T-helper 2 cell treated with Interferon-gamma antibody and Interleukin-4, amounts not matched to agents 5 μg/mL and 100 μg/mL, for 36 hours (primary cell): ENCODE data around the gene TRIM2.

Experiments used
- DNase-seq: peaks from one replicate; pipeline ENCODE4 v3.0.0; 2021; ENCODE audit warnings: low spot score
- H3K27ac Mint-ChIP-seq: one replicate; pipeline ENCODE4 v1.8.0; 2021; ENCODE audit warnings: mild to moderate bottlenecking, mixed read lengths
- H3K27me3 Mint-ChIP-seq: one replicate; pipeline ENCODE4 v1.8.0; 2021; ENCODE audit warnings: low read depth, mixed read lengths
- H3K36me3 Mint-ChIP-seq: one replicate; pipeline ENCODE4 v1.8.0; 2021; ENCODE audit warnings: low read depth, mixed read lengths
- H3K4me1 Mint-ChIP-seq: one replicate; pipeline ENCODE4 v1.8.0; 2021; ENCODE audit warnings: low read depth, mixed read lengths
- H3K4me3 Mint-ChIP-seq: one replicate; pipeline ENCODE4 v1.8.0; 2022; ENCODE audit warnings: mild to moderate bottlenecking, moderate library complexity, mixed read lengths
- H3K9me3 Mint-ChIP-seq: one replicate; pipeline ENCODE4 v1.8.0; 2021; ENCODE audit warnings: mixed read lengths

Gene TRIM2

GRCh38 chr4:153274967-153275366, 70.7 kb downstream of the TRIM2 start:
- Mint-ChIP-seq H3K4me3 (no peak overlapping the region), H3K36me3 (no peaks in the 10 kb centered on the region), H3K27me3 (peaks cover 1% of the 10 kb centered on the region), H3K27ac (no peak overlapping the region), H3K9me3 (no peaks in the 10 kb centered on the region), H3K4me1 (peaks cover 3% of the 10 kb centered on the region)
- no peak for DNase-seq

DNA sequence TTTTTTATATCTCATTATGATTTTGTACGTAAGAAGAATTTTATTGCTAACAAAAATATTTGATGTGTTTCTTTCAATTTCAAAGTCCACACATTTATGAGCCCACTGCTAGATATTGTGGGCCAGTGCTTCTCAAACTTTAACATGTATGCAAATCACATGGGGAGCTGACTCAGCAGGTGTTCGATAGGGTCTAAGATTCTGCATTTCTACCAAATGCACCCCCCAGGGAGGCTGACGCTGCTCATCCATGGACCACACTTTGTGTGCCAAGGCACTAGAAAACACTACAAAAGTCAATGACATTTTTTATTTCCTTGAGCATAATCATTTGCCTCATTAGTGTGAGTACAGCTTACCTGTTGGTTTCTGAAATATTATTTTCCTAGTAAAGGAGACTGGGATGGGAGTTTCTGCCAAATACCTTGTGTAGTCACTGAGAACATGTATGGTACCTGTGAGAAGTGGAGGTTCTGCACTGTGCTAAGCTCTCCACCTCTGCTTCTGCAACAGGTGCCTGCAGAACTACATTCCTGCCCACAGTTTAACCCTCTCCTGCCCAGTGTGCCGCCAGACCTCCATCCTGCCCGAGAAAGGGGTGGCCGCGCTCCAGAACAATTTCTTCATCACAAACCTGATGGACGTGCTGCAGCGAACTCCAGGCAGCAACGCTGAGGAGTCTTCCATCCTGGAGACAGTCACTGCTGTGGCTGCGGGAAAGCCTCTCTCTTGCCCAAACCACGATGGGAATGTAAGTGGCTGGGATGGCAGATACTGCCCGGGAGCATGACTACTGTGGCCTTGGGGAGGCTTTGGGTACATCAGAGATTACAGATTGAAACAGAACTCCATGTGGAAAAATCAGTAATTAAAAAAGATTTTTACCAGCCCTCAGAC, 71.4 kb downstream of the TRIM2 start:
- Mint-ChIP-seq H3K36me3 (no peaks in the 10 kb centered on the region), H3K27me3 (peaks cover 1% of the 10 kb centered on the region), H3K9me3 (no peaks in the 10 kb centered on the region), H3K4me1 (peaks cover 3% of the 10 kb centered on the region), H3K27ac (no peak overlapping the region), H3K4me3 (no peak overlapping the region)
- DNase-seq: no peak

GRCh38 chr4:153276971-153277370, 72.7 kb downstream of the TRIM2 start:
- Mint-ChIP-seq H3K27me3 (peaks cover 1% of the 10 kb centered on the region), H3K4me1 (peaks cover 3% of the 10 kb centered on the region), H3K27ac (no peak overlapping the region), H3K9me3 (no peaks in the 10 kb centered on the region), H3K4me3 (no peak overlapping the region), H3K36me3 (no peaks in the 10 kb centered on the region)
- no peak for DNase-seq

- Mint-ChIP-seq H3K27ac (no peak overlapping the region), H3K4me1 (peaks cover 3% of the 10 kb centered on the region), H3K9me3 (peaks cover 5% of the 10 kb centered on the region), H3K27me3 (peaks cover 2% of the 10 kb centered on the region), H3K36me3 (no peaks in the 10 kb centered on the region), H3K4me3 (no peak overlapping the region)
- DNase-seq: no peak
Measured at GRCh38 chr4:153281476-153281875, 77.2 kb downstream of the TRIM2 start.

GRCh38 chr4:153282023-153282422, 77.8 kb downstream of the TRIM2 start:
- Mint-ChIP-seq H3K27me3 (peaks cover 2% of the 10 kb centered on the region), H3K36me3 (no peaks in the 10 kb centered on the region), H3K9me3 (peaks cover 5% of the 10 kb centered on the region)

DNA sequence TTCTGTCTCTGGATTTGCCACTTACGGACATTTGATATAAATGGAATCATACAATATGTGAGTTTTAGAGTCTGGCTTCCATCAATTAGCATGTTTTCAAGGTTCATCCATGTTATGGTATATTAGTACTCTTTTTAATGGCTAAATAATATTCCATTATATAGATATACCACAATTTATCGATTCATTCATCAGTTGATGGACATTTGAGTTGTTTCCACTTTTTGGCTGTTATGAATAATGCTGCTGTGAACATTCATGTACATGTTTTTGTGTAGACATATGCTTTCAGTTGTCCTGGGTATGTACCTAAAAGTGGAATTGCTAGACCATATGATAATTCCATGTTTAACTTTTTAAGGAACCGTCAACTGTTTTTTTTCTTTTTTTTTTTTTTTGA, 79.0 kb downstream of the TRIM2 start:
- Mint-ChIP-seq H3K9me3 (peaks cover 5% of the 10 kb centered on the region), H3K27ac (no peak overlapping the region), H3K36me3 (no peaks in the 10 kb centered on the region), H3K4me1 (no peaks in the 10 kb centered on the region), H3K27me3 (peaks cover 2% of the 10 kb centered on the region), H3K4me3 (no peak overlapping the region)
- no peak for DNase-seq

More at GRCh38 chr4:153282023-153282422, 77.8 kb downstream of the TRIM2 start:
- H3K27ac Mint-ChIP-seq: no peak overlapping the region
- no peak overlapping the region for H3K4me3 Mint-ChIP-seq
- DNase-seq: no peak
- peaks cover 2% of the 10 kb centered on the region for H3K4me1 Mint-ChIP-seq

DNA sequence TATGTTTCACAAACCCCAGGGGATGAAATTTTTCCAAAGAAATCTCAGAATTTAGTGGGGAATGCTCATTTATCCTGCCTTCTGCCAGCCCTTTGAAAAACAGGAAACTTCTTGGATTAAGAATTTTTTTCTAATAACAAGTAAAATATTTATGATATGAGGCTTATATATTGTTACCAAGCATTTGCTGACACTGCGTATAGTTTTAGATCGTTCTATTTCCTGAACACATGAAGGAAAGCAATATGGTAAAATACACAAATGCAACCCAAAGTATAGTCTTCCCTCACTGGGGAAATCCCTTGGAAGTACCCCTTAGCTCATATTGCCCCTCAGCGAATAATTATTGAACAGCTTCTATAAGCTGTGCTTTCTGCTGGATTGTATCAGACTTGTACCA, 85.9 kb downstream of the TRIM2 start:
- Mint-ChIP-seq H3K4me1 (peaks cover 3% of the 10 kb centered on the region), H3K9me3 (no peaks in the 10 kb centered on the region), H3K4me3 (no peak overlapping the region), H3K27ac (no peak overlapping the region), H3K36me3 (no peaks in the 10 kb centered on the region), H3K27me3 (peaks cover 2% of the 10 kb centered on the region)
- DNase-seq: no peak

GRCh38 chr4:153291562-153291961, 87.3 kb downstream of the TRIM2 start:
- no peak overlapping the region for H3K4me3 Mint-ChIP-seq
- no peak for DNase-seq
- H3K4me1 Mint-ChIP-seq: peaks cover 3% of the 10 kb centered on the region
- no peaks in the 10 kb centered on the region for H3K36me3 Mint-ChIP-seq
- H3K27me3 Mint-ChIP-seq: no peaks in the 10 kb centered on the region
- H3K27ac Mint-ChIP-seq: no peak overlapping the region
- H3K9me3 Mint-ChIP-seq: no peaks in the 10 kb centered on the region

- no peak overlapping the region for H3K4me3 Mint-ChIP-seq
Measured at GRCh38 chr4:153292897-153293741, 88.9 kb downstream of the TRIM2 start.

DNA sequence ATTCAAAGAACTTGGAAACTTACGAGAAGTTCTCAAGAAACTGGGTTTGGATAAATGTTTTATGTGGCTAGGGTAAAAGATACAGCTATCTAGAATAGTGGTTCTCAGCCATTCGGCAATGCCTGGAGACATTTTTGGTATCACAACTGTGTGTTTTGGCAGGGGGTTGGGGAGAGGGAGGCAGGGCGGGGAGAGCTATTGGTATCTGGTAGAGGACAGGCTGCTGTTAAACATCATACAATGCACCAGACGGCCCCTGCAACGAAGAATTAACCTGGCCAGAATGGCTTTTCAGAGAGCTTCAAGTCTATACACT, 89.5 kb downstream of the TRIM2 start:
- no peak overlapping the region for H3K27ac Mint-ChIP-seq
- no peaks in the 10 kb centered on the region for H3K36me3 Mint-ChIP-seq
- DNase-seq: no peak
- no peaks in the 10 kb centered on the region for H3K9me3 Mint-ChIP-seq
- no peaks in the 10 kb centered on the region for H3K27me3 Mint-ChIP-seq
- H3K4me1 Mint-ChIP-seq: peaks cover 3% of the 10 kb centered on the region
- H3K4me3 Mint-ChIP-seq: no peak overlapping the region

More at GRCh38 chr4:153292897-153293741, 88.9 kb downstream of the TRIM2 start:
- Mint-ChIP-seq H3K27ac (no peak overlapping the region), H3K4me1 (peaks cover 3% of the 10 kb centered on the region), H3K36me3 (no peaks in the 10 kb centered on the region), H3K27me3 (no peaks in the 10 kb centered on the region), H3K9me3 (no peaks in the 10 kb centered on the region)
- no peak for DNase-seq

DNA sequence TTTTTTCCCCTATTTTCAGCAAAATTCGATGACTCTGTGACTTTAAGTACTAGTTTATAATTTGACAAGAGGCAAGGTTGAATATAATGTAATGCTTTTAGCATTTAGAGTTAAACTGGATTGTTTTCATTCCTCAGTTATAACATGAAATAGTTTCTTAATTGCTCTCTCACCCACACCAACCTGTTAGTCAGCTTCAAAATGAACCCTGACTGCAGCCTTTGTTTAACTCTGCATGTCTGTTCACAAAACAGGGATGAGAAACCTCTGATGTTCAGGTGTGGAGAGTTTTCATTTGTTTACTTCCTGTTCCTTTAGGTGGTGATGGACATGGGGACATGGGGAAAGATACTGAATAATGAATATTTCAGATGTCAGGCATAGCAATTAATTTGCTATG, 90.4 kb downstream of the TRIM2 start:
- Mint-ChIP-seq H3K4me3 (no peak overlapping the region), H3K36me3 (no peaks in the 10 kb centered on the region), H3K4me1 (peaks cover 3% of the 10 kb centered on the region), H3K27me3 (no peaks in the 10 kb centered on the region), H3K27ac (no peak overlapping the region), H3K9me3 (peaks cover 4% of the 10 kb centered on the region)
- DNase-seq: no peak

GRCh38 chr4:153295131-153295755, 91.0 kb downstream of the TRIM2 start:
- Mint-ChIP-seq H3K4me3 (no peak overlapping the region), H3K4me1 (peaks cover 3% of the 10 kb centered on the region), H3K9me3 (peaks cover 9% of the 10 kb centered on the region), H3K27ac (no peak overlapping the region), H3K27me3 (no peaks in the 10 kb centered on the region), H3K36me3 (no peaks in the 10 kb centered on the region)
- no peak for DNase-seq

DNA sequence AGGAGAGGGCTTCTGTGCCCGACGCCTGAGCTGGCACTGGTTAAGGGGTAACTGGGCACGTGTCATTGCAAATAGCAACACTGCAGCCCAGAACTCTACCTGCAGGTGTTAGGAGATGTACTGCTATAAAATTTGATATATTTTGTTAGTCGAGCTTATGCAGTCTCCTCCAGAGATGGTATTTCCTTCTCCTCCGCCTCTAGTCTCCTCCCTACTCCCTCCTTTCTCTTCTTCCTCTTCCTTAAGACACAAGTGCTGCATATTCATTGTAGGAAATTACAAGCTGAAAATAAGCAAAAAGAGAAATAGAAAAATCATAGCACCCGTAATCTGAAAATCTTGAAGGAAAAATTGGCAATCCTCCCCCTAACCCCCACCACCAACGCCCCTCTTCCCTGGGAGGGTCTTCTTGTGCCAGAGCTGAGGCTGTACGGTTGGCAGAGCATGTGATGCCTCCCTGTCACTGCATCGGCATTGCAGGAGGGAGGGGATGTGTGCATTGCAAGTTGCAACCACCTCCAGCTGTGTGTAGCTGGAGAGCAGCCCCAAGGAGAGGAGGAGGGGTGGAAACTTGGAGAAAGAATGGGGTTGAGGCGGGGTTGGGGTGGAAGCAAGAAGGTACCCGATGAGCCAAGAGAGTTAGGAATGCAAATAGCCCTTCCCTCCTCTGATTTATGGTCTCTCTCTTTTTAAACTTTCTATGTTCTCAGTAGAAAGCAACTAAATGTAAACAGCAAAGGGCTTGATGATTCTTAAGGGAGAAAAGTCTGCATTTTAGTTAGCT, 92.0 kb downstream of the TRIM2 start:
- Mint-ChIP-seq H3K4me3 (no peak overlapping the region), H3K27ac (no peak overlapping the region), H3K27me3 (no peaks in the 10 kb centered on the region), H3K9me3 (peaks cover 11% of the 10 kb centered on the region), H3K36me3 (no peaks in the 10 kb centered on the region), H3K4me1 (peaks cover 3% of the 10 kb centered on the region)
- DNase-seq: no peak
